ENCODE measurements around the gene NAA10.

Gene NAA10

DNA sequence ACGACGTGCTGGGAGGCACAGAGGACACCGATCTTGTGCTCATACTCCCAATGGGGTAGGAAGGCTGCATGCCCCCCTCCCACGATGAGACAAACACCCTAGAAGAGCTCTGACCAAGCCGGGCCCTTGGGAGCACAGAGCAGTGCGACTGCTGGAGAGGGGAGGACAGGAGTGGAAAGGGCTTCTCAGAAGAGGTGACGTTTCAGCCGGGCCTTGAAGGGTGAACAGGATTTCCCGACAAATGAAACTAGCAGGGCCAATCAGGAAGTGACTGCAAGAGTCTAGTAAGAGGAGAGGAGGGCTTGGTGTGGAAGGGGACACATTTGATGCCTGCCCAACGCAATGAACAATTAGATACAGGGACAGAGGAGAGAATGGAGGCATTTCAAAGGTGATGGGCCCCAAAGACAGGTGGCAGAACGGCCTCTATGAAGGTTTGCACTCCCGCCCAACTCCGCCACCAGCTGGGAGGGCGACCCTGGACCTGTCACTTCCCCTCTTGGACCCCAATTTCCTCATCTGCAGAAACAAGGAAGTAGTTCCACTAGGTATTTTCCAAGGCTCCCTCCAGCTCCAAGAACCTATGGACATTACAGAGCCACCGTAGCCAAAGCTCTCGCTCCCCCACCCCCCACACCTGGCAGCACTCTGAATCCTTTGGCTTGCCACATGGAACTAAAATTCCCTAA, 32.8 kb upstream of the NAA10 start:
- no peak for DNase-seq

- peak in 1 of 58 donors; percentile 18 for DNase-seq
These were observed 32.2 kb upstream of the NAA10 start for GRCh38 chrX:153966841-153967535.

- DNase-seq = peak in 22 of 58 donors; percentile 7 to 62 (median 22)
These were observed 31.4 kb upstream of the NAA10 start for GRCh38 chrX:153966283-153966688.

DNA sequence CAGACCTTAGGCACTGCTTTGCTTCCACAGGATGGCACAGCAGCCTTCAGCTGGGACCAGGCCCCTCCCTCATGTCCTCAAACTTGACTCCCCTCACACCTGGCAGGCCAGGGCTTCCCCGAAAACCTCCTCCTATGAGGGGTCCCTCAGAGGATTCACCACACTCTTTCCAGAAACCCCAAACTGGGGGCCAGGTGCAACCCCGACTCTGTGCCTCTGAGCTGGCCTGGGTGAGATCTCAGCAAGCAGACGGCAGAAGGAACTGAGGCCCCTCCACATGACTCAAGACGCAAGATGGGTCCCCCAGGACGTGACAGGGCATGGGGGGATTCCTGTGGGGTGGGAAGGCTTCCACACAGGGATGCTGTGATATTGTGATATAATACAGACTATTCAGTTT, 30.6 kb upstream of the NAA10 start:
- no peak for DNase-seq

- DNase-seq = no peak
These were observed 29.3 kb upstream of the NAA10 start for GRCh38 chrX:153964105-153964504.

DNA sequence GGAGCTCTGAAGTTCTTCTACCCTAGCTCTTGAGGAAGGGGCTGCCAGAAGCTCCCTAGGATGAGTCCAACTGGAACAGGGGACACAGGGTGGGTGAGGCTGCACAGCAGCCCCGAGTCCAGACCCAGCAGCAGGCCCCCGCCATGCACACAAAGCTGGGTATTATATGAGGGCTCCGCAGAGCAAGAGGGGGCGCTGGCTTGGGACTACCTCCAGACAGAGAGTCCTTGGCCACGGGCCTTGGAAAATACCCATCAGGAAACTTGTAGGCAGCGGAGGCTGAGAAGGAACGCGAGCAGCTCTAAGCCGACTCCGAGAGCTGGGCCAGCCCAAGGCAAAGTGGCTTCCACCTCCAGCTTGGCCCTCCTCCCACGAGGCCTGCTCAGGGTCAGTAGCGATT, 28.7 kb upstream of the NAA10 start:
- DNase-seq = peak in 9 of 58 donors; percentile 5 to 38 (median 15)

DNA sequence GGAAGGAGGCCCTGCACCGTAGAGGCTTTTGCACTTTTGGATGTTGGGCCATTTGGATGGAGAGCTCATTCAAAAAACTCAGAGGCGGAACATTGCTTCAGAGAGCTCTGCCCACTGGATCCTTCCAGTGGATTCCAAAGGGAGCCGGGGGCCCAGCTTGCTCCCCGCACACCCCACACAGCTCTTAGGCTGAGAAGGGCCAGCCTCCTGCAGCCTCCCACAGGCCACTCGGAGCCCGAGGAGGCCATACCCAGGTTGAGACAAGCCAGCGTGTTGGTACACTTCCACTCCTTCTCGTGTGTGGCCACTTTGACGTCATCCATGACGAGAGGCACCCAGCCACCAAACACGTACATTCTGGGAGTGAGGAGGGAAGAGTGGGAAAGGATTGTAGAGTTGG, 26.5 kb upstream of the NAA10 start:
- no peak for DNase-seq

DNA sequence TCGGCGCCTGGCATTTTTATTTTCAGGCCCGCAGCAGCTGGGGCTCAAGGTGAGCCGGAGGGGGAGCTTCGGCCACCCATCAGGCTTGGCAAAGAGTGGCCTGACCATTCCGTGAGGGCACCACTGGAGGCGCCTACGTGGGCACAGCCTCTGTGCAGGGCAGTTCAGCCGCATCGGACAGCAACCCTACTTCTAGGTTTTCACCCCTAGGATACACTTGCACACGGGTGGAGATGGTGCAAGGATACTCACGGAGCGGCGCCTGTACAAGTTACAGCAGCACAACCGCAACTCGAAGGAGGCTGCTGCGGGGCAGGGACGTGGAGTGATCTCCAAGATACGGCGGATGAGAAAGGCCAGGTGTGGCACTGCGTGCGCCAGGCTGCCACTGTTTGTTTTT, 25.9 kb upstream of the NAA10 start:
- DNase-seq = no peak

GRCh38 chrX:153960077-153960476, 25.2 kb upstream of the NAA10 start:
- DNase-seq = no peak

DNA sequence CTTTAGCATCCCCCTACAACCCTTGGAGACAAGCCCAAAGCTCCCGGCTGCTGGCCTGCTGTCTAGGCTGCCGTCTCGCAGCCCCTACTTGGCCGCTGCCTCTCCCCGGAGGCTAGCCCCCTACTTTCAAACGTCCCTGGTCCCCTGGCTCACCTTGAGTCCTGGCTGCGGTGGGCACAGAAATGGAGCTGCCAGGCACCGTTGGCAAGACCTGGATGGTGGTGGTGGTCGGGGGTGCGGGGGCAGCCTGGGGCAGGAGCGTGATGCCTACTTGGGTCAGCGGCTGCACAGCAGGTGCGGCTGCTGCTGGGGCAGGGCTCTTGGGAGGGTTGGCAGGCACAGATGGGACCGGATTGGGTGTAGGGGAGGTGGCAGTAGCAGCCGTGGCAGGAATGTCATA, 24.8 kb upstream of the NAA10 start:
- DNase-seq = no peak

DNA sequence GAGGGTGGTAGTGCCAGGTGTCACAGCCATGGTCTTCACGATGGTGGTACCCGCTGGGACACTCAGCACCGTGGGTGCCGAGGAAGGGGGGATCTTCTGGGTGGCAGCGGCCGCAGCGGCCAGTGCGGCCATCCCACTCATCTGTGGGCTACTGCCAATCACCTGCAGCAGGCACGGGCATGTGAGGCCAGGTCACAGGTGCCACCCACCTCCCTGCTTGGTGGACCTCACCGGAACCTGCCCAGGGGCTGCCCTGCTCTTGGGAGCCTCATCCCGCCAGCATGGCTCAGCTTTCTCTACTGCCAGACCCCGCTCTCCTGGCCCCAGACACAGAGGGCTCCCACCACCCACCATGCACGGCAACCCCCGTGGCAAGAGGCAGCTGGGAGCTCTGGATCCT, 23.8 kb upstream of the NAA10 start:
- no peak for DNase-seq

- no peak for DNase-seq
These were observed 22.4 kb upstream of the NAA10 start for GRCh38 chrX:153957224-153957623.

DNA sequence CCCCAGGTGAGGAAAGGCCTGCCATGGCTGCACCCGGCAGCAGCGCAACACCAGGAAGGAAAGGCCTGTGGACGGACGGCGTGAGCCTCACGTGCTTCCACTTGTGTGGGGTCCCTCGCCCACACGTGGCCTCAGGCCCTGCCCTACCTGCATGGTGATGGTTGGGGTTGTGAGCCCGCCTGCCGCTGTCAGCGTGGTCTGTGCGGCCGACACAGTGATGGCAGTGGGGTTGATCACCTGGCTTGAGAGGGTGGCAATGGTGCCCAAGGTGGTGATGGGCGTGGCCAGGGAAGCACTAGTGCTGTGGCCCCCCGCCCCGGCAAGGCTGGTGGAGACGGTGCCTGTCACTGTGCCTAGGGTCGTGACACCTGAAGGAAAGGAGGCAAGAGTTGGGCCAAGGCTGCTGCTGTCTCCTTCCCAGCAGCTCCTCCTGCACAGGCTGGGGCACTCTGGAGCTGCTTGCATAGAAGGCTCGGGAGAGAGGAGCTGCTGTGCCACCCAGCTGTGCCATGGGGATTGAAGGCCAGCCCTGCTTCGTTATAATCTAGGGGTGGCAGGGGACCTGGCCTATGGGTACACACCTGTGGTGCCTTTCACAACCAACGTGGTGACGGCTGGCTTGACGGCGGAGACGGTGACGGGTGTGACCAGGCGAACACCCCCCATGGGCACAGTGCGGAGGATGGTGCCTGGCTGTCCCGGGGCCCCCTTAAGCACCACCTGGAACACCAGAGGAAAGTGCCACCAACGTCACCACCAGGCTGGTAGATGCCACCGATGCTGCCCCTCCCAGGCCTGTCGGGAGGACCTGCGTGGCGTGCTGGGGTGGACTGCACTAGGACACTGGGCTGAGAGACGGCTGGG, 21.4 kb upstream of the NAA10 start:
- peak in 1 of 58 donors; percentile 1 for DNase-seq

DNA sequence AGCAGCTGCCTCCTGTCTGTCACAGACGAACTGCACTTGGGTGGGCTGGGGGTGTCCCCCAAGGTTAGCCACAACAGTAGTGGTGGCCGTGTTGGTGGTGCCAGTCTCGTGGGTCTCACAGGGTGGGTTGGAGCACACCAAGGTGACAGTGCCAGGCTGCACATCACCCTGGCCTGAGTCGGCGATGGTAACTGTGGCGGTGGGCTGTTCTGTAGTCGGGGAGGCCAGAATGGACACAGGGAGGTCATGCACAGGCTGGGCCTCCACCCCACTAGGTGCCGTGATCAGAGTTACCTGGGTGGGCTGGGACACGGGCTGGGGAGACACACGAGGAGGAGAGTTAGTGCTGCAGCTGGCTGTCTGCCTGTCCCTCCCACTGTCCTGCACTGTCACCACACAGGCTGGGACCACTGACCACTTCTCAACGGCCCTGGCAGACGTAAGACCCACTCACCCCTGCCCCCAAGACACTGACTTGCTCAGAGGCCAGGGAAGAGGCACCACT, 20.4 kb upstream of the NAA10 start:
- DNase-seq = no peak

DNA sequence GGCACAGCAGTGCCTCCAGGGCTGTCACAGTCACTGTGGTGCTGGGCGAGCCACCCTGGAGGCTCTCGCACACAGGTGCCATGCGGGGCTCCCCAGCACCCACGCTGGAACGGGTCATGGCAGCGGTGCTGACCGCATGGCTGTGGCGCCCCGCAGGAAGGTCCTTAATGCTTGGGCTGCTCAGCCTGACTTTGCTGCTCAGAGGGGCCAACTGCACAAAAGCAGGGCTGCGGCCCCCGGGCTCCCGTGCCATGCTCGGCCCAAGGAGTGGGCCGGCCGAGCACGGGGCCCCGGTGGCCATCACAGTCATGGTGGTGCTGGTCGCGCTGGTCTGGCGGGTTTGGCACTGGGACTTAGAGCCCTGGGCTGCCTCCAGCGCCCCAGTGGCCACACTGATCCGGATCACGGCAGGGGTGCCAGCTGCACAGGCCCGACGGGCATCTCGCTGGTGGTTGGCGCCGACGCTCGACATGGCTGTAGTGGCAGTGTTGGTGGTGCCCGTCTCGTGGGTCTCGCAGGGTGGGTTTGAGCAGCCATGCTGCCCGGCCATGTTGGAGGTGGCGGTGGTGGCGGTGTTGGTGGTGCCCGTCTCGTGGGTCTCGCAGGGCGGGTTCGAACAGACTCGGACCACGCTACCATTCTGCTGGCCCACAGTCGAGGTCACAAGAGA, 19.9 kb upstream of the NAA10 start:
- no peak for DNase-seq

DNA sequence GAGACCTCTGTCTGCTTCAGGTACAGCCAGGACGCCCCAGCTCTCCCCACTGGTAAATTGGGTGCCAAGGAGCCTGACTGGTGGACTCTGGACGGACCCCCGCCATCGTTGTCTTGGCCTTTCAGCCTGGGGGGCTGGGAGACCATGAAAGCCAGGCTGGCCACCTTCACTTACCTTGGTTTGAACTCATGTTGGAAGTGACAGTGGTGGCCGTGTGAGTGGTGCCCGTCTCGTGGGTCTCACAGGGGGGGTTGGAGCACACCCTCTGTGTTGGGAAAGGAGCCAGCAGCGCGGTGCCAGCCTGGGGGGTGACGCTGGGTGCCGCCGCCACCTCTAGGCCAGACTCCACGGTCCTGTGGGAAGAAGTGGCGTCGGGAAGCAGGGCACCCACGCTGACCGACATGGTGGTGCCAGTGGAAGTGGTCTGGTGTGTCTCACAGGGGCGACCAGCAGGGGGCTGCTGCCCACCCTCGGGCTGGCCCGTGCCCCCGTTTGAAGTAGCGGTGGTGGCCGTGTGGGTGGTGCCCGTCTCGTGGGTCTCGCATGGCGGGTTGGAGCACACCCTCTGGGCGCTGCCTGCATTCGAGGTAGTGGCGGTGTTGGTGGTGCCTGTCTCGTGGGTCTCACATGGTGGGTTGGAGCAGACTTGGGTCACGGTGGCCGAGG, 19.2 kb upstream of the NAA10 start:
- DNase-seq = no peak

GRCh38 chrX:153953342-153953830, 18.5 kb upstream of the NAA10 start:
- DNase-seq = peak in 49 of 58 donors; percentile 5 to 72 (median 42)

- no peak for DNase-seq
These were observed 17.7 kb upstream of the NAA10 start for GRCh38 chrX:153952373-153953026.

DNA sequence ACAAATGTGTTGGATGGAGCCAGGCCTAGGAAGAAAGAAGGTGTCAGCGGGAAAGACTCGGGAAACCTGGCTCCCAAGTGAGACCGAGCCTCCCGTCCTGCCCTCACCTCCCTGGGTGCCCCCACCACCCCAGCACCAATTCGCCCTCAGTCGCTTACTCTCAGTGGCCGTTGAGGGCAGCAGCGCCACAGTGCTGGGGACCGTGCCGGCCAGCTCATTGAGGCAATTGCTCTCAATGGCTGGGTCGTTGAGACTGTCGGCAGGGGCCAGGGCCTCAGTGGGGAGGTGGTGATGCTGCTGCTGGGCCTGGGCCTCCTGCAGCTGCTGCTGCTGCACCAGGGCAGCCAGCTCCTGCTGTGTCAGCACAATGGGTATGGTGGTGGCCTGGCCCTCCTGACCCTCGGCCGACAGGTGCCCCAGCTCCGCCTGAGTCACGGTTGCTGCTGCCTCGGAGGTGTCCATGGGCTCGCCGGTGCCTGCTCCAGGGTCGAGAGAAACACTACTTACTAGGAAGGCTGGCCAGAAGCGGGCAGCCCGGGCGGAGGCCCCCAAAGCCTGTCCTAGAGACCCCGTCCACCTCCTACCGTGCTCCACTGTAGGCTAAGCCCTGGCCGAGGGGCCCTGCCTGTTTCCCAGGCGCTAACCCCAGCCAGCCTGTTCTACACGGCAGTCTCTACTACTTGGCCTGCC, 17.0 kb upstream of the NAA10 start:
- DNase-seq = no peak

All from anterior cingulate cortex (tissue), 58 donors.